CD4-positive, alpha-beta T cell (primary cell): Measurements from ENCODE around the gene PNKD. TPM values are rescaled to one million over a fixed set of nuclear protein-coding genes. Genes with fewer than 3 reads are reported as not detected.

ENCODE experiments used
- ATAC-seq: fragments of 200-7000 bp; cut with Tn5 transposase; one replicate; pipeline ENCODE4 v1.10.0; 2022; ENCODE audit warnings: mild to moderate bottlenecking; ENCODE audit not compliant: poor library complexity
- CTCF ChIA-PET: fragments of 350-600 bp; sonication (Branson Sonifier 250); formaldehyde crosslinking; loops from one replicate; lab custom pipeline; 2021; ENCODE audit warnings: antibody characterized with exemption, inconsistent platforms; lab: Charles Lee
- POLR2A ChIA-PET: fragments of 350-600 bp; sonication (Branson Sonifier 250); formaldehyde crosslinking; loops from one replicate; lab custom pipeline; 2021; ENCODE audit warnings: antibody characterized with exemption, inconsistent platforms; lab: Charles Lee
- DNase-seq, 14 experiments: peaks; one replicate each; pipeline ENCODE4 v3.0.0-alpha.2; 2013 to 2020; ENCODE audit warnings: mixed read lengths in 2 of 14
- H3K27ac ChIP-seq, 2 donors: one replicate each; pipeline versions ENCODE4 v1.5.1 to v1.7.0; 2013; ENCODE audit warnings: low read length in 2 of 2, low read depth in 1 of 2, mild to moderate bottlenecking in 1 of 2
- H3K27me3 ChIP-seq, 2 experiments: 1 replicate in 1 of 2; 2 replicates in 1 of 2; pipeline versions ENCODE4 v1.6.1 to v1.7.0; 2013; ENCODE audit warnings: low read length in 2 of 2, control low read depth in 1 of 2, mild to moderate bottlenecking in 1 of 2, moderate library complexity in 1 of 2; ENCODE audit not compliant: insufficient read depth in 2 of 2, control insufficient read depth in 1 of 2
- H3K36me3 ChIP-seq: one replicate; pipeline ENCODE4 v1.6.1; 2013; ENCODE audit warnings: low read length, control low read depth; ENCODE audit not compliant: insufficient read depth
- H3K4me1 ChIP-seq: one replicate; pipeline ENCODE4 v1.6.1; 2013; ENCODE audit warnings: low read length, control low read depth; ENCODE audit not compliant: insufficient read depth
- H3K4me3 ChIP-seq: one replicate; pipeline ENCODE4 v1.5.1; 2013; ENCODE audit warnings: mild to moderate bottlenecking, low read length, moderate library complexity
- H3K9me3 ChIP-seq, 2 experiments: 1 replicate in 1 of 2; 2 replicates in 1 of 2; pipeline versions ENCODE4 v1.6.1 to v1.7.0; 2013; ENCODE audit warnings: low read length in 2 of 2, mild to moderate bottlenecking in 2 of 2, control low read depth in 1 of 2, moderate library complexity in 1 of 2; ENCODE audit not compliant: control insufficient read depth in 1 of 2, insufficient read depth in 1 of 2
- H3K27ac Mint-ChIP-seq: one replicate; pipeline ENCODE4 v1.8.0; 2020; ENCODE audit warnings: mixed read lengths
- H3K27me3 Mint-ChIP-seq: one replicate; pipeline ENCODE4 v1.8.0; 2021; ENCODE audit warnings: mixed read lengths
- H3K36me3 Mint-ChIP-seq: one replicate; pipeline ENCODE4 v1.8.0; 2021; ENCODE audit warnings: low read depth, mixed read lengths
- H3K4me1 Mint-ChIP-seq: one replicate; pipeline ENCODE4 v1.8.0; 2021; ENCODE audit warnings: low read depth, mixed read lengths
- H3K4me3 Mint-ChIP-seq: one replicate; pipeline ENCODE4 v1.8.0; 2020; ENCODE audit warnings: mild to moderate bottlenecking, mixed read lengths
- H3K9me3 Mint-ChIP-seq: one replicate; pipeline ENCODE4 v1.8.0; 2020; ENCODE audit warnings: mixed read lengths
- intact Hi-C, 2 experiments: fragments of 100-400 bp; cut with DNase I in 1 of 2; cut with micrococcal nuclease in 1 of 2; formaldehyde crosslinking; loops; one replicate each; pipeline versions ENCODE4 v1.15.1 to v1.9.0; 2023 to 2025; cut with DNase I, micrococcal nuclease
- total RNA-seq, 174 experiments: library from RNA in 2 of 174; stranded (reverse) in 2 of 174; gene quantifications; one replicate each; pipeline ENCODE4 v1.2.3 and lab custom pipeline; 2021 to 2026
- TF ChIP-seq, protein P1 (sequence below): fragments of 200-600 bp; IDR thresholded peaks from one replicate; pipeline ENCODE4 v1.8.0; 2022; ENCODE audit warnings: antibody characterized with exemption, mild to moderate bottlenecking

The PNKD gene
- total RNA-seq, 2 experiments from 2014 or later = 9.2 to 10.6 TPM

GRCh38 chr2:218329826-218330593, 59.7 kb downstream of the PNKD start:
- no peak for ATAC-seq
- Mint-ChIP-seq H3K27me3 (no peaks in the 10 kb centered on the region), H3K4me3 (no peak overlapping the region), H3K9me3 (no peaks in the 10 kb centered on the region), H3K36me3 (no peaks in the 10 kb centered on the region), H3K27ac (no peak overlapping the region), H3K4me1 (peaks cover 21% of the 10 kb centered on the region)
- H3K9me3 ChIP-seq = no peaks in the 10 kb centered on the region
- peaks cover 25% of the 10 kb centered on the region for H3K4me1 ChIP-seq
- ChIA-PET CTCF (interaction anchor here (1.0 to 1.9 kb wide), 2 partner anchors 37 to 60 kb away, joined by 3 to 4 read pairs; partner anchors contain the start of genes AAMP, PNKD and TMBIM1), POLR2A (no interaction called here)
- H3K36me3 ChIP-seq = no peaks in the 10 kb centered on the region
- DNase-seq = no peak
- intact Hi-C loops = no loop called here
- TF ChIP-seq, protein P1, sequence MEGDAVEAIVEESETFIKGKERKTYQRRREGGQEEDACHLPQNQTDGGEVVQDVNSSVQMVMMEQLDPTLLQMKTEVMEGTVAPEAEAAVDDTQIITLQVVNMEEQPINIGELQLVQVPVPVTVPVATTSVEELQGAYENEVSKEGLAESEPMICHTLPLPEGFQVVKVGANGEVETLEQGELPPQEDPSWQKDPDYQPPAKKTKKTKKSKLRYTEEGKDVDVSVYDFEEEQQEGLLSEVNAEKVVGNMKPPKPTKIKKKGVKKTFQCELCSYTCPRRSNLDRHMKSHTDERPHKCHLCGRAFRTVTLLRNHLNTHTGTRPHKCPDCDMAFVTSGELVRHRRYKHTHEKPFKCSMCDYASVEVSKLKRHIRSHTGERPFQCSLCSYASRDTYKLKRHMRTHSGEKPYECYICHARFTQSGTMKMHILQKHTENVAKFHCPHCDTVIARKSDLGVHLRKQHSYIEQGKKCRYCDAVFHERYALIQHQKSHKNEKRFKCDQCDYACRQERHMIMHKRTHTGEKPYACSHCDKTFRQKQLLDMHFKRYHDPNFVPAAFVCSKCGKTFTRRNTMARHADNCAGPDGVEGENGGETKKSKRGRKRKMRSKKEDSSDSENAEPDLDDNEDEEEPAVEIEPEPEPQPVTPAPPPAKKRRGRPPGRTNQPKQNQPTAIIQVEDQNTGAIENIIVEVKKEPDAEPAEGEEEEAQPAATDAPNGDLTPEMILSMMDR = no peak
- no peaks in the 10 kb centered on the region for H3K27me3 ChIP-seq
- no peak overlapping the region for H3K4me3 ChIP-seq
- no peak overlapping the region for H3K27ac ChIP-seq

DNA sequence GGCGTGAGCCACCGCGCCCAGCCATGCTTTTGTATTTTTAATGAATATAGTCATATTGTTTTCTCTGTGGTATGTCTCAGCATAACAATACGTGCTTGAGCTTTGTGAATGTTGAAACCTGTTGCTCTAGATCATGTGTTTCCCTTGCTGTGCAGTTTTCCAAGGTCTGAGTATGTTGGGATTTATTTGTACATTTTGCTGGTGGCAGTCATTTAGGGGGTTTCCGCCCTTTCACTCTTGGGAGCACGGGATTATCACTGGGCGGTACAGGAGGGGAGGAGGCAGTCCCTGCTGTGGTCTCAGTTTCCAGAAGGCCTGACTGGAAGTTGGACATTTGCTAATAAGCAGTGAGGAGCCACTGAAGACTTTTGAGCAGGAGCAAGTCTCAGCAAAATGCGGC, 61.4 kb downstream of the PNKD start:
- TF ChIP-seq, protein P1 = no peak
- Mint-ChIP-seq H3K4me3 (no peak overlapping the region), H3K4me1 (peaks cover 9% of the 10 kb centered on the region), H3K36me3 (no peaks in the 10 kb centered on the region), H3K9me3 (no peaks in the 10 kb centered on the region), H3K27me3 (no peaks in the 10 kb centered on the region), H3K27ac (no peak overlapping the region)
- ATAC-seq (no peak), DNase-seq (no peak)
- H3K27ac ChIP-seq = no peak overlapping the region
- no peaks in the 10 kb centered on the region for H3K27me3 ChIP-seq
- H3K4me3 ChIP-seq = no peak overlapping the region
- ChIA-PET POLR2A (no interaction called here), CTCF (no interaction called here)
- peaks cover 18% of the 10 kb centered on the region for H3K4me1 ChIP-seq
- H3K36me3 ChIP-seq = no peaks in the 10 kb centered on the region
- H3K9me3 ChIP-seq = no peaks in the 10 kb centered on the region
- intact Hi-C loops = no loop called here

- no peaks in the 10 kb centered on the region for H3K27me3 ChIP-seq
- no peak overlapping the region for H3K27ac Mint-ChIP-seq
- H3K36me3 ChIP-seq = no peaks in the 10 kb centered on the region
- no peaks in the 10 kb centered on the region for H3K9me3 ChIP-seq
- TF ChIP-seq, protein P1 = no peak
- peaks cover 6% of the 10 kb centered on the region for H3K4me1 Mint-ChIP-seq
- H3K27me3 Mint-ChIP-seq = no peaks in the 10 kb centered on the region
- H3K4me1 ChIP-seq = peaks cover 13% of the 10 kb centered on the region
- CTCF ChIA-PET = no interaction called here
- no peak overlapping the region for H3K4me3 ChIP-seq
- no peaks in the 10 kb centered on the region for H3K36me3 Mint-ChIP-seq
- intact Hi-C loops = no loop called here
- DNase-seq (no peak), ATAC-seq (no peak)
- no peak overlapping the region for H3K27ac ChIP-seq
- H3K9me3 Mint-ChIP-seq = no peaks in the 10 kb centered on the region
- no peak overlapping the region for H3K4me3 Mint-ChIP-seq
- POLR2A ChIA-PET = interaction anchor here (0.6 kb wide), 1 partner anchor 10 kb away, joined by 3 read pairs; no protein-coding TSS in a partner anchor
These were observed 62.0 kb downstream of the PNKD start for GRCh38 chr2:218332288-218332687.
